ENCODE measurements around the gene ANTXRL. TPM values are rescaled to one million over a fixed set of nuclear protein-coding genes. Genes with fewer than 3 reads are reported as not detected.

The ANTXRL gene
- total and polyA plus RNA-seq, 2 experiments from 2014 or later: not detected

- Mint-ChIP-seq H3K4me1 (peaks cover 13% of the 10 kb centered on the region), H3K27ac (no peak overlapping the region; the same call in 1 of the 2 replicates), H3K36me3 (ENCODE audit: low read depth) (no peaks in the 10 kb centered on the region), H3K9me3 (no peaks in the 10 kb centered on the region), H3K4me3 (no peak overlapping the region), H3K27me3 (ENCODE audit: insufficient read depth, low read depth, poor library complexity) (peaks cover 10% of the 10 kb centered on the region)
- no peaks in the 10 kb centered on the region for H3K36me3 ChIP-seq (ENCODE audit: insufficient read depth)
- no peaks in the 10 kb centered on the region for H4K20me1 ChIP-seq (replicated peaks; ENCODE audit: insufficient read depth)
- no peaks in the 10 kb centered on the region for H3K79me2 ChIP-seq (replicated peaks; ENCODE audit: insufficient read depth)
- H3F3A ChIP-seq (replicated peaks; ENCODE audit: low read depth): no peaks in the 10 kb centered on the region
- H3K4me2 ChIP-seq: no peak overlapping the region
- ATAC-seq (no peak), DNase-seq (ENCODE audit: low spot score) (no peak)
- H3K4me1 ChIP-seq (ENCODE audit: insufficient read depth): no peaks in the 10 kb centered on the region
- no peak overlapping the region for H3K27ac ChIP-seq (ENCODE audit: low read depth)
- H3K9me2 ChIP-seq (ENCODE audit: insufficient read depth): no peaks in the 10 kb centered on the region
- TF ChIP-seq CTCF (conservative IDR thresholded peaks at IDR 0.05; ENCODE audit: low read depth in 2 of 2): no peak
- no peak for TF ChIP-seq CREB1 (CRISPR knock-in tag; IDR thresholded peaks at IDR 0.05; ENCODE audit: low read depth)
- no peak for TF ChIP-seq JUNB (IDR thresholded peaks at IDR 0.05; ENCODE audit: unreplicated experiment)
- no peak for TF ChIP-seq ETS1 (IDR thresholded peaks at IDR 0.05)
- TF ChIP-seq POLR2AphosphoS5 (IDR thresholded peaks at IDR 0.05; ENCODE audit: low read depth): no peak
- no peak for TF ChIP-seq EZH2 (IDR thresholded peaks at IDR 0.05; ENCODE audit: low read depth, unreplicated experiment)
- no peak for TF ChIP-seq STAT1 (IDR thresholded peaks at IDR 0.05; ENCODE audit: unreplicated experiment)
- no peak for TF ChIP-seq ZNF331 (CRISPR knock-in tag; IDR thresholded peaks at IDR 0.05; ENCODE audit: low read depth)
- no peak for TF ChIP-seq ZNF462 (CRISPR knock-in tag; IDR thresholded peaks at IDR 0.05)
- no peak overlapping the region for H2AFZ ChIP-seq
- no peaks in the 10 kb centered on the region for H3K27me3 ChIP-seq (ENCODE audit: insufficient read depth)
- no peak overlapping the region for H3K4me3 ChIP-seq
These were observed 11.9 kb downstream of the ANTXRL start for GRCh38 chr10:46298477-46299285.

Data from GM23338 (cell line).